Activated CD8-positive, alpha-beta memory T cell treated with anti-CD3 and anti-CD28 coated beads, Interleukin-2, amount 10 ng/mL, durations not matched to agents 7 days and 5 days (primary cell): Measurements from ENCODE around the gene ZNF276. TPM values are rescaled to one million over a fixed set of nuclear protein-coding genes. Genes with fewer than 3 reads are reported as not detected.

Experiments used
- ATAC-seq: fragments of 150-1000 bp; cut with Tn5 transposase; one replicate; pipeline ENCODE4 v1.10.0; 2021; ENCODE audit warnings: moderate library complexity
- CTCF ChIA-PET: fragments of 350-600 bp; sonication (Branson Sonifier 250); formaldehyde crosslinking; loops from one replicate; lab custom pipeline; 2021; ENCODE audit warnings: antibody characterized with exemption; lab: Charles Lee
- DNase-seq: peaks from one replicate; pipeline ENCODE4 v3.0.0-alpha.2; 2020
- H3K27ac Mint-ChIP-seq: one replicate; pipeline ENCODE4 v1.8.0; 2021; ENCODE audit warnings: mild to moderate bottlenecking, mixed read lengths
- H3K27me3 Mint-ChIP-seq: one replicate; pipeline ENCODE4 v1.8.0; 2021; ENCODE audit warnings: mixed read lengths
- H3K36me3 Mint-ChIP-seq: one replicate; pipeline ENCODE4 v1.8.0; 2021; ENCODE audit warnings: mild to moderate bottlenecking, mixed read lengths
- H3K4me1 Mint-ChIP-seq: one replicate; pipeline ENCODE4 v1.8.0; 2021; ENCODE audit warnings: mixed read lengths
- H3K4me3 Mint-ChIP-seq: one replicate; pipeline ENCODE4 v1.8.0; 2021; ENCODE audit warnings: mild to moderate bottlenecking, moderate library complexity, mixed read lengths
- H3K9me3 Mint-ChIP-seq: one replicate; pipeline ENCODE4 v1.8.0; 2022; ENCODE audit warnings: low read depth, mixed read lengths
- total RNA-seq, 2 experiments: library from RNA; stranded (reverse); gene quantifications; one replicate each; pipeline ENCODE4 v1.2.3, GENCODE V29; 2021

ZNF276 gene
- total RNA-seq, 2 experiments from 2014 or later = 38.0 to 58.1 TPM

- peak overlapping the region; percentile 38 for H3K27ac Mint-ChIP-seq
- H3K4me1 Mint-ChIP-seq = peaks cover 21% of the 10 kb centered on the region
- DNase-seq = no peak
- no peak overlapping the region for H3K4me3 Mint-ChIP-seq
- no peak for ATAC-seq
- H3K36me3 Mint-ChIP-seq = peaks cover 68% of the 10 kb centered on the region
- H3K27me3 Mint-ChIP-seq = no peaks in the 10 kb centered on the region
- CTCF ChIA-PET = interaction anchor here (0.7 to 3.1 kb wide), 5 partner anchors 32 to 122 kb away, joined by 3 to 16 read pairs (median 4); partner anchors contain the start of gene SPATA2L
- H3K9me3 Mint-ChIP-seq = no peaks in the 10 kb centered on the region
Observed at GRCh38 chr16:89738538-89739317, 17.4 kb downstream of the ZNF276 start.

- CTCF ChIA-PET = interaction anchor here (1.0 to 3.1 kb wide), 4 partner anchors 22 to 121 kb away, joined by 3 to 16 read pairs (median 9); partner anchors contain the start of gene SPATA2L
- no peaks in the 10 kb centered on the region for H3K27me3 Mint-ChIP-seq
- peaks cover 21% of the 10 kb centered on the region for H3K4me1 Mint-ChIP-seq
- H3K9me3 Mint-ChIP-seq = no peaks in the 10 kb centered on the region
- DNase-seq (no peak), ATAC-seq (no peak)
- H3K36me3 Mint-ChIP-seq = peaks cover 69% of the 10 kb centered on the region
- no peak overlapping the region for H3K4me3 Mint-ChIP-seq
- H3K27ac Mint-ChIP-seq = no peak overlapping the region
Observed at GRCh38 chr16:89739383-89739782, 18.0 kb downstream of the ZNF276 start.

GRCh38 chr16:89741342-89742014 is 20.1 kb downstream of the ZNF276 start:
- Mint-ChIP-seq H3K4me1 (peaks cover 19% of the 10 kb centered on the region), H3K27me3 (no peaks in the 10 kb centered on the region), H3K4me3 (no peak overlapping the region), H3K9me3 (no peaks in the 10 kb centered on the region), H3K36me3 (peaks cover 63% of the 10 kb centered on the region), H3K27ac (peak overlapping the region; percentile 7)
- CTCF ChIA-PET = interaction anchor here (1.1 to 3.5 kb wide), 5 partner anchors 16 to 119 kb away, joined by 4 to 15 read pairs (median 10); no protein-coding TSS in a partner anchor
- ATAC-seq (no peak), DNase-seq (no peak)

GRCh38 chr16:89742948-89743347 is 21.6 kb downstream of the ZNF276 start:
- peaks cover 6% of the 10 kb centered on the region for H3K4me1 Mint-ChIP-seq
- H3K36me3 Mint-ChIP-seq = peaks cover 55% of the 10 kb centered on the region
- CTCF ChIA-PET = interaction anchor here (1.1 to 3.5 kb wide), 4 partner anchors 21 to 118 kb away, joined by 3 to 15 read pairs (median 8); no protein-coding TSS in a partner anchor
- H3K4me3 Mint-ChIP-seq = no peak overlapping the region
- no peaks in the 10 kb centered on the region for H3K9me3 Mint-ChIP-seq
- no peaks in the 10 kb centered on the region for H3K27me3 Mint-ChIP-seq
- DNase-seq (no peak), ATAC-seq (no peak)
- peak overlapping the region; percentile 66 for H3K27ac Mint-ChIP-seq

GRCh38 chr16:89744813-89745212 is 23.5 kb downstream of the ZNF276 start:
- no peak overlapping the region for H3K27ac Mint-ChIP-seq
- ATAC-seq (no peak), DNase-seq (no peak)
- H3K4me3 Mint-ChIP-seq = no peak overlapping the region
- no peaks in the 10 kb centered on the region for H3K9me3 Mint-ChIP-seq
- H3K4me1 Mint-ChIP-seq = no peaks in the 10 kb centered on the region
- H3K27me3 Mint-ChIP-seq = no peaks in the 10 kb centered on the region
- peaks cover 52% of the 10 kb centered on the region for H3K36me3 Mint-ChIP-seq
- CTCF ChIA-PET = interaction anchor here (1.2 kb wide), 1 partner anchor 41 kb away, joined by 3 read pairs; no protein-coding TSS in a partner anchor

GRCh38 chr16:89746043-89746442 is 24.7 kb downstream of the ZNF276 start:
- no peaks in the 10 kb centered on the region for H3K27me3 Mint-ChIP-seq
- H3K9me3 Mint-ChIP-seq = no peaks in the 10 kb centered on the region
- no peak overlapping the region for H3K4me3 Mint-ChIP-seq
- no peak for DNase-seq
- ATAC-seq = no peak
- CTCF ChIA-PET = interaction anchor here (1.2 to 1.4 kb wide), 2 partner anchors 39 to 115 kb away, joined by 3 to 4 read pairs; no protein-coding TSS in a partner anchor
- H3K27ac Mint-ChIP-seq = no peak overlapping the region
- no peaks in the 10 kb centered on the region for H3K4me1 Mint-ChIP-seq
- H3K36me3 Mint-ChIP-seq = peaks cover 52% of the 10 kb centered on the region

GRCh38 chr16:89748076-89748475 is 26.7 kb downstream of the ZNF276 start:
- CTCF ChIA-PET = no interaction called here
- H3K4me3 Mint-ChIP-seq = no peak overlapping the region
- no peaks in the 10 kb centered on the region for H3K9me3 Mint-ChIP-seq
- no peak overlapping the region for H3K27ac Mint-ChIP-seq
- peaks cover 49% of the 10 kb centered on the region for H3K36me3 Mint-ChIP-seq
- no peak for DNase-seq
- no peak for ATAC-seq
- H3K4me1 Mint-ChIP-seq = no peaks in the 10 kb centered on the region
- no peaks in the 10 kb centered on the region for H3K27me3 Mint-ChIP-seq

- DNase-seq (no peak), ATAC-seq (no peak)
- H3K4me1 Mint-ChIP-seq = no peaks in the 10 kb centered on the region
- H3K9me3 Mint-ChIP-seq = no peaks in the 10 kb centered on the region
- CTCF ChIA-PET = no interaction called here
- peaks cover 44% of the 10 kb centered on the region for H3K36me3 Mint-ChIP-seq
- H3K27ac Mint-ChIP-seq = no peak overlapping the region
- no peak overlapping the region for H3K4me3 Mint-ChIP-seq
- H3K27me3 Mint-ChIP-seq = no peaks in the 10 kb centered on the region
Observed at GRCh38 chr16:89748921-89749320, 27.6 kb downstream of the ZNF276 start.

- peaks cover 42% of the 10 kb centered on the region for H3K36me3 Mint-ChIP-seq
- H3K4me3 Mint-ChIP-seq = no peak overlapping the region
- H3K4me1 Mint-ChIP-seq = peaks cover 1% of the 10 kb centered on the region
- H3K27me3 Mint-ChIP-seq = no peaks in the 10 kb centered on the region
- no peak for DNase-seq
- no peaks in the 10 kb centered on the region for H3K9me3 Mint-ChIP-seq
- CTCF ChIA-PET = no interaction called here
- no peak overlapping the region for H3K27ac Mint-ChIP-seq
- no peak for ATAC-seq
Observed at GRCh38 chr16:89749637-89750036, 28.3 kb downstream of the ZNF276 start.

GRCh38 chr16:89759746-89760340 is 38.5 kb downstream of the ZNF276 start:
- no peak for DNase-seq
- Mint-ChIP-seq H3K4me1 (peaks cover 46% of the 10 kb centered on the region), H3K4me3 (no peak overlapping the region), H3K9me3 (no peaks in the 10 kb centered on the region), H3K36me3 (peaks cover 76% of the 10 kb centered on the region), H3K27me3 (no peaks in the 10 kb centered on the region), H3K27ac (peak overlapping the region; percentile 89)
- CTCF ChIA-PET = no interaction called here
- no peak for ATAC-seq

- Mint-ChIP-seq H3K27me3 (no peaks in the 10 kb centered on the region), H3K36me3 (peaks cover 79% of the 10 kb centered on the region), H3K4me1 (peaks cover 53% of the 10 kb centered on the region), H3K27ac (peak overlapping the region; percentile 89), H3K9me3 (no peaks in the 10 kb centered on the region), H3K4me3 (peak overlapping the region; percentile 75)
- no peak for DNase-seq
- no peak for ATAC-seq
- CTCF ChIA-PET = interaction anchor here (0.6 to 2.7 kb wide), 14 partner anchors 9 to 157 kb away, joined by 3 to 20 read pairs (median 4); partner anchors contain the start of genes MC1R and SPATA2L
Observed at GRCh38 chr16:89761304-89761922, 40.1 kb downstream of the ZNF276 start.

- H3K27ac Mint-ChIP-seq = peak overlapping the region; percentile 94
- CTCF ChIA-PET = interaction anchor here (0.7 to 2.6 kb wide), 7 partner anchors 10 to 99 kb away, joined by 3 to 12 read pairs (median 5); no protein-coding TSS in a partner anchor
- no peaks in the 10 kb centered on the region for H3K9me3 Mint-ChIP-seq
- H3K36me3 Mint-ChIP-seq = peaks cover 66% of the 10 kb centered on the region
- peaks cover 59% of the 10 kb centered on the region for H3K4me1 Mint-ChIP-seq
- DNase-seq (peak; percentile 90), ATAC-seq (peak; percentile 89)
- H3K4me3 Mint-ChIP-seq = peak overlapping the region; percentile 85
- no peaks in the 10 kb centered on the region for H3K27me3 Mint-ChIP-seq
Observed at GRCh38 chr16:89764711-89765201, 43.4 kb downstream of the ZNF276 start.
